Transverse colon (tissue), 4 donors: Measurements from ENCODE around the gene TAOK2. TPM values are rescaled to one million over a fixed set of nuclear protein-coding genes. Genes with fewer than 3 reads are reported as not detected.

Experiments used
- DNase-seq: peaks from one replicate; pipeline ENCODE4 v3.0.0-alpha.2; 2019
- H3K27ac ChIP-seq, 4 donors: fragments of 200-600 bp; sonication (generic); 2 replicates each; pipeline ENCODE4 v1.5.1; 2016 to 2018; ENCODE audit warnings: inconsistent platforms in 4 of 4
- H3K27me3 ChIP-seq: fragments of 200-600 bp; sonication (generic); 2 replicates; pipeline ENCODE4 v1.5.1; 2017; ENCODE audit warnings: inconsistent platforms
- H3K36me3 ChIP-seq, 4 donors: fragments of 200-600 bp; sonication (generic); 2 replicates each; pipeline ENCODE4 v1.5.1; 2017 to 2019; ENCODE audit warnings: inconsistent platforms in 4 of 4
- H3K4me1 ChIP-seq, 4 donors: fragments of 200-600 bp; sonication (generic); 2 replicates each; pipeline ENCODE4 v1.5.1; 2017 to 2020; ENCODE audit warnings: inconsistent platforms in 4 of 4
- H3K4me3 ChIP-seq, 4 donors: fragments of 200-600 bp; sonication (generic); 1 replicate in 1 of 4; 2 replicates in 3 of 4; pipeline versions ENCODE4 v1.5.1 to v1.6.1; 2017 to 2019; ENCODE audit warnings: inconsistent platforms in 4 of 4
- H3K9me3 ChIP-seq, 2 donors: fragments of 200-600 bp; sonication (generic); 2 replicates each; pipeline ENCODE4 v1.5.1; 2017 to 2019; ENCODE audit warnings: inconsistent platforms in 2 of 2
- EP300 ChIP-seq: sonication (generic); formaldehyde crosslinking; IDR thresholded peaks from one replicate; pipeline ENCODE4 v1.6.1; 2017; ENCODE audit warnings: antibody characterized with exemption, low read depth
- POLR2A ChIP-seq: fragments of 450-650 bp; IDR thresholded peaks from one replicate; pipeline ENCODE4 v1.6.1; 2016; ENCODE audit warnings: antibody characterized with exemption, mild to moderate bottlenecking, moderate library complexity
- POLR2AphosphoS5 ChIP-seq, 3 donors: sonication (generic); formaldehyde crosslinking; IDR thresholded peaks; one replicate each; pipeline ENCODE4 v1.6.1; 2016; ENCODE audit warnings: antibody characterized with exemption in 3 of 3
- WGBS, 2 donors: methylation state at CpG; one replicate each; pipeline ENCODE4 v1.1.5; 2018; ENCODE audit warnings: low coverage in 1 of 2; 5-methylcytosine and 5-hydroxymethylcytosine counted together
- in situ Hi-C, 4 donors: fragments of 200-750 bp; cut with MboI; loops; one replicate each; pipeline versions ENCODE4 v1.15.0 to v1.15.1; 2017; ENCODE audit warnings: low sequenced_read_pairs in 3 of 4, low pct_ligation_motif_present in 1 of 4, low pct_unique_long_range_greater_than_20kb in 1 of 4
- intact Hi-C: fragments of 100-400 bp; cut with DNase I; formaldehyde crosslinking; loops from one replicate; pipeline ENCODE4 v1.15.1; 2023; ENCODE audit warnings: low total_unique reads
- total RNA-seq, 4 donors: library from RNA; depleted of rRNA; stranded (reverse); fragments of >200 nt; gene quantifications; one replicate each; pipeline ENCODE4 v1.1.0, GENCODE V29; 2016
- TF ChIP-seq, protein P1 (sequence below), 5 experiments: fragments of 200-600 bp in 3 of 5; fragments of 450-650 bp in 2 of 5; sonication (generic) in 3 of 5; IDR thresholded peaks; 1 replicate in 2 of 5; 2 replicates in 3 of 5; pipeline ENCODE4 v1.5.1; 2016 to 2017; ENCODE audit warnings: antibody characterized with exemption in 5 of 5, inconsistent platforms in 3 of 5, mild to moderate bottlenecking in 2 of 5, moderate library complexity in 1 of 5

Gene TAOK2
- total RNA-seq, 4 donors from 2014 or later, result 54.6 to 103 (median 68.1) TPM

DNA sequence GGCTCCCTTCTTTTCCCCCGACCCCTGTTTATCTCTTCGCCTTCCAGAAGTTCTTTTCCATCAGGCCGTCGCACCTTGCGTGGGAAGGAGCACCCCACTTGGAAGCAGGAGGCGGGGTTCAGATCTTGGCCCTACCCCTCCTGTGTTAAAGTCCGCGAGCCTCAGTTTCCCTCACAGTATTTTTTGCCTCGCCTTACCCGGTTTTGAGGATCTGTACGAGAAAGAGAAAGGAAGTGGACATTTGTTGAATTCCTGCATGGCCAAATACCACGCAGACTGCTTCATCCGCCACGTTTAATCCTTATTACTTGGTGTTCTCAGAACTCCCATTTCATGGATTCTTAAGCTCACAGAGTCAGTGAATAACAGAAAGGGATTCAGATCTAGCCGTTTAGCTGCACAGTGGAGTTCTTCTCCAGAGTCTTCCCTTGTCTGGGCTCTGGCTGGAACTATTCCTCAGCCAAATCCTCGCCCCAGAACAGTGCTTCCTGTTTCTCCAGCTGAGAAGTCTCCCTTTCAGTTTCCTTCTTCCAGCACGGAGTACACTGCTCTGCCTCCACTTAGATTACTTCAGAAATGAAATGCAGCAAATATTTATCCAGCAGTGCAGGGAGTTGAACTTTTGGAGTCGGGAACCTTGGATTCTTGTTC lies 11.2 kb upstream of the TAOK2 start:
- Histone ChIP-seq H3K27me3 (no peaks in the 10 kb centered on the region), H3K36me3 (no peaks in the 10 kb centered on the region), H3K4me3 (peak overlapping the region; percentile 60 to 90 (median 76)), H3K4me1 (peaks cover 0 to 38% (median 20%) of the 10 kb centered on the region in 4 donors), H3K9me3 (no peaks in the 10 kb centered on the region), H3K27ac (peak overlapping the region; percentile 93 to 98 (median 96))
- in situ Hi-C loops (no loop called here), intact Hi-C loops (no loop called here)
- TF ChIP-seq POLR2AphosphoS5 (IDR thresholded peaks at IDR 0.05) (peak in 2 of 3 donors; percentile 44 to 50), EP300 (no peak)
- 0 to 5% methylated on average over 2 to 18 of the region's 18 CpGs for WGBS, 2 donors
- peak; percentile 48 for DNase-seq

DNA sequence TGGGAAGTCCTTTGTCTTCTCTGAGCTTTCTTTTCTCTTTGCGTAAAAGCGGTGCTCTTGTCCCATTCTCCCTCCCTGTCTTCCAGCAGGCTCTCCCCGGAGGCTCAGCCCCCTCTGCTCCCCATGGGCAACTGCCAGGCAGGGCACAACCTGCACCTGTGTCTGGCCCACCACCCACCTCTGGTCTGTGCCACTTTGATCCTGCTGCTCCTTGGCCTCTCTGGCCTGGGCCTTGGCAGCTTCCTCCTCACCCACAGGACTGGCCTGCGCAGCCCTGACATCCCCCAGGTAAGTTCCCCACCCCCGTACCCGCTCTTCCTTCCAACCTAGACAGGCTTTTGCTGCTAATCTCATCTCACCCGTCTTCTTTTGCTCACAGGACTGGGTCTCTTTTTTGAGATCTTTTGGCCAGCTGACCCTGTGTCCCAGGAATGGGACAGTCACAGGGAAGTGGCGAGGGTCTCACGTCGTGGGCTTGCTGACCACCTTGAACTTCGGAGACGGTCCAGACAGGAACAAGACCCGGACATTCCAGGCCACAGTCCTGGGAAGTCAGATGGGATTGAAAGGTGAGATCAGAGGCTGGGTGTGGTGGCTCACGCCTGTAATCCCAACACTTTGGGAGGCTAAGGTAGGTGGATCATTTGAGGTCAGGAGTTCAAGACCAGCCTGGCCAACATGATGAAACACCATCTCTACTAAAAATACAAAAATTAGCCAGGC lies 10.5 kb upstream of the TAOK2 start:
- H3K9me3 ChIP-seq, result no peaks in the 10 kb centered on the region
- intact Hi-C loops, result no loop called here
- in situ Hi-C loops, result no loop called here
- H3K27me3 ChIP-seq, result no peaks in the 10 kb centered on the region
- WGBS, 2 donors, result 28 to 85% methylated on average over 2 to 14 of the region's 14 CpGs
- H3K36me3 ChIP-seq, result peaks cover 0 to 4% (median 0%) of the 10 kb centered on the region in 4 donors
- TF ChIP-seq, protein P1, sequence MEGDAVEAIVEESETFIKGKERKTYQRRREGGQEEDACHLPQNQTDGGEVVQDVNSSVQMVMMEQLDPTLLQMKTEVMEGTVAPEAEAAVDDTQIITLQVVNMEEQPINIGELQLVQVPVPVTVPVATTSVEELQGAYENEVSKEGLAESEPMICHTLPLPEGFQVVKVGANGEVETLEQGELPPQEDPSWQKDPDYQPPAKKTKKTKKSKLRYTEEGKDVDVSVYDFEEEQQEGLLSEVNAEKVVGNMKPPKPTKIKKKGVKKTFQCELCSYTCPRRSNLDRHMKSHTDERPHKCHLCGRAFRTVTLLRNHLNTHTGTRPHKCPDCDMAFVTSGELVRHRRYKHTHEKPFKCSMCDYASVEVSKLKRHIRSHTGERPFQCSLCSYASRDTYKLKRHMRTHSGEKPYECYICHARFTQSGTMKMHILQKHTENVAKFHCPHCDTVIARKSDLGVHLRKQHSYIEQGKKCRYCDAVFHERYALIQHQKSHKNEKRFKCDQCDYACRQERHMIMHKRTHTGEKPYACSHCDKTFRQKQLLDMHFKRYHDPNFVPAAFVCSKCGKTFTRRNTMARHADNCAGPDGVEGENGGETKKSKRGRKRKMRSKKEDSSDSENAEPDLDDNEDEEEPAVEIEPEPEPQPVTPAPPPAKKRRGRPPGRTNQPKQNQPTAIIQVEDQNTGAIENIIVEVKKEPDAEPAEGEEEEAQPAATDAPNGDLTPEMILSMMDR (IDR thresholded peaks at IDR 0.05), result no peak
- no peak for TF ChIP-seq POLR2A
- peak overlapping the region in 3 of 4 donors; percentile 60 to 83 (median 70) for H3K4me3 ChIP-seq
- peak overlapping the region; percentile 93 to 98 (median 96) for H3K27ac ChIP-seq
- H3K4me1 ChIP-seq, result peaks cover 0 to 38% (median 20%) of the 10 kb centered on the region in 4 donors
- no peak for DNase-seq

DNA sequence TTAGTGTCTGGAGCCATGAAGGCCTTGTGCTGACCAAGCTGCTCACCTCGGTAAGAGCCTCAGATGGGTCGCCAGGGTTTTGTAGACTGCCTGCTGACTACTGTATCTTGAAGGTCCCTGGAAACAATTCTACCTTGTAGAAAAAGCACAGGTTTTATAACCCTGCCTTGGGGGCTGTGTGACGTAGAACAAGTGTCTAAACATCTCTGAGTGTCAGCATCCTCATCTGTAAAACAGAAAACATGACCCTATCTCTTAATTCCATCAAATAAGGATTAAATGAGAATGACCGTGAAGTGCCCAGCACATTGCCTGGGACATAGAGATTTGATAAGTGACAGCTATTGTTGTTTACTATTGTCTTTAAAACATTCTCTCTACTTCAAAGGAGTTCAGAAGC lies 5.5 kb upstream of the TAOK2 start:
- in situ Hi-C loops, result no loop called here
- TF ChIP-seq POLR2A, result no peak
- TF ChIP-seq EP300, result no peak
- no peak for TF ChIP-seq POLR2AphosphoS5 (IDR thresholded peaks at IDR 0.05)
- TF ChIP-seq, protein P1 (IDR thresholded peaks at IDR 0.05), result no peak
- H3K27ac ChIP-seq, result no peak overlapping the region
- no peak for DNase-seq
- intact Hi-C loops, result no loop called here
- no peaks in the 10 kb centered on the region for H3K27me3 ChIP-seq
- H3K9me3 ChIP-seq, result no peaks in the 10 kb centered on the region
- H3K36me3 ChIP-seq, result peaks cover 0 to 12% (median 6%) of the 10 kb centered on the region in 4 donors
- peaks cover 0 to 25% (median 8%) of the 10 kb centered on the region in 4 donors for H3K4me1 ChIP-seq
- WGBS, 2 donors, result 78 to 95% methylated on average over 2 to 4 of the region's 4 CpGs
- no peak overlapping the region for H3K4me3 ChIP-seq

GRCh38 chr16:29971304-29971703 lies 2.4 kb upstream of the TAOK2 start:
- peaks cover 16 to 24% (median 19%) of the 10 kb centered on the region in 4 donors for H3K4me1 ChIP-seq
- DNase-seq, result no peak
- no peaks in the 10 kb centered on the region for H3K9me3 ChIP-seq
- no peak overlapping the region for H3K27ac ChIP-seq
- H3K27me3 ChIP-seq, result no peaks in the 10 kb centered on the region
- intact Hi-C loops (no loop called here), in situ Hi-C loops (no loop called here)
- TF ChIP-seq POLR2AphosphoS5 (IDR thresholded peaks at IDR 0.05), result no peak
- TF ChIP-seq POLR2A, result no peak
- no peak for TF ChIP-seq EP300
- TF ChIP-seq, protein P1 (IDR thresholded peaks at IDR 0.05), result no peak
- WGBS, 2 donors, result 93% methylated on average over 8 of the region's 8 CpGs; no CpG with 5 or more reads in 1 of the 2 donors
- H3K36me3 ChIP-seq, result peaks cover 0 to 12% (median 6%) of the 10 kb centered on the region in 4 donors
- H3K4me3 ChIP-seq, result no peak overlapping the region
